Frontal cortex (tissue), 4 donors: ENCODE results near the gene SUDS3. TPM values are rescaled to one million over a fixed set of nuclear protein-coding genes. Genes with fewer than 3 reads are reported as not detected.
"Not testable (repeated sequence)": the region's sequence is repeated elsewhere in the genome, so short reads cannot be mapped to it uniquely, and the experiment has no call there.

Source experiments
- DNase-seq, 2 donors: peaks; one replicate each; pipeline ENCODE4 v3.0.0; 2012; ENCODE audit warnings: low spot score in 2 of 2
- FAIRE-seq: peaks from 2 replicates; lab custom pipeline; 2012; peaks lifted over from hg19 to GRCh38; lab: Jason Lieb, UNC
- total RNA-seq: library from RNA; depleted of rRNA; stranded (reverse); fragments of >200 nt; gene quantifications from one replicate; pipeline ENCODE4 v1.2.3, GENCODE V29; 2014
- donor health status: control.
- donor health status: control.
- donor health status: control.

Gene SUDS3
- total RNA-seq, 1 donor from 2014 or later = 63.6 TPM

- DNase-seq = peak in 1 of 2 donors; percentile 33
- no peak for FAIRE-seq
These were observed 897 bp downstream of the SUDS3 start for GRCh38 chr12:118377021-118377883.

- FAIRE-seq (no peak), DNase-seq (peak; percentile 50 to 57)
These were observed 1.6 kb downstream of the SUDS3 start for GRCh38 chr12:118377884-118378470.

GRCh38 chr12:118391424-118391823 lies 15.1 kb downstream of the SUDS3 start:
- FAIRE-seq (no peak), DNase-seq (no peak)

- FAIRE-seq (no peak), DNase-seq (no peak)
These were observed 15.5 kb downstream of the SUDS3 start for GRCh38 chr12:118391836-118392235.

- DNase-seq (no peak), FAIRE-seq (no peak)
These were observed 21.5 kb downstream of the SUDS3 start for GRCh38 chr12:118397708-118398440.

- DNase-seq (no peak), FAIRE-seq (no peak)
These were observed 22.2 kb downstream of the SUDS3 start for GRCh38 chr12:118398524-118398923.

GRCh38 chr12:118398940-118399339 lies 22.6 kb downstream of the SUDS3 start:
- DNase-seq = no peak
- FAIRE-seq = no peak

- DNase-seq (no peak), FAIRE-seq (no peak)
These were observed 25.9 kb downstream of the SUDS3 start for GRCh38 chr12:118402251-118402650.

GRCh38 chr12:118404876-118405521 lies 28.6 kb downstream of the SUDS3 start:
- peak; percentile 47 for FAIRE-seq
- DNase-seq = peak in 1 of 2 donors; percentile 27

- not testable (repeated sequence) for DNase-seq, FAIRE-seq
These were observed 31.9 kb downstream of the SUDS3 start for GRCh38 chr12:118408241-118408640.

GRCh38 chr12:118409834-118410233 lies 33.5 kb downstream of the SUDS3 start:
- no peak for FAIRE-seq
- no peak for DNase-seq

GRCh38 chr12:118417942-118418341 lies 41.6 kb downstream of the SUDS3 start:
- DNase-seq (no peak), FAIRE-seq (no peak)

- FAIRE-seq = no peak
- no peak for DNase-seq
These were observed 42.2 kb downstream of the SUDS3 start for GRCh38 chr12:118418385-118419057.

- FAIRE-seq (no peak), DNase-seq (no peak)
These were observed 44.3 kb downstream of the SUDS3 start for GRCh38 chr12:118420673-118421072.

- no peak for DNase-seq
- FAIRE-seq = no peak
These were observed 48.5 kb downstream of the SUDS3 start for GRCh38 chr12:118424884-118425283.

- no peak for DNase-seq
- FAIRE-seq = no peak
These were observed 49.0 kb downstream of the SUDS3 start for GRCh38 chr12:118425364-118425763.

- DNase-seq (no peak), FAIRE-seq (no peak)
These were observed 51.5 kb downstream of the SUDS3 start for GRCh38 chr12:118427819-118428218.

GRCh38 chr12:118428643-118429042 lies 52.3 kb downstream of the SUDS3 start:
- FAIRE-seq (no peak), DNase-seq (no peak)

- FAIRE-seq (no peak), DNase-seq (no peak)
These were observed 53.5 kb downstream of the SUDS3 start for GRCh38 chr12:118429688-118430383.
